G401.6 (cell line): ENCODE data around the gene SEPTIN10.
"Not testable (repeated sequence)": the region's sequence is repeated elsewhere in the genome, so short reads cannot be mapped to it uniquely, and the experiment has no call there.

ENCODE experiments used
- FAIRE-seq: peaks from 2 replicates; lab custom pipeline; 2012; peaks lifted over from hg19 to GRCh38; lab: Jason Lieb, UNC

Gene SEPTIN10

DNA sequence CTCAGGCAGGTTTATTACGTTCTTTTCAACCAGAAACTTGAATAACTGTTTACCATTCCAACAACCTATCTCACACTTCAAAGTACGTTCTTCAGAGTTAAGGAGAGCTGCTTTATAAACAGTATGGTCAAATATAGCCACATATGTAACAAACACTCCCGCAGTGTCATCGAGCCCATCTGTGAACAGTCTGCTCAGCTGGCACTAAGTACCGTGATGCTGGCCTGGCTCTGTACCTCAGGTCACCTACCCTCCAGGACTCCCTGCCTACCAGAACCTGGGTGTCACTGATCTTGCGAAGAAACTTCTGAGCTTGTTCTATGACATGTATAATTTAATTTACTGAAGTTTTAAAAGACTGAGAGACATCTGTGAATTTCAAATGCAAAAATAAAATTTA, 71.4 kb downstream of the SEPTIN10 start:
- FAIRE-seq, result no peak

GRCh38 chr2:109538546-109538945, 75.2 kb downstream of the SEPTIN10 start:
- no peak for FAIRE-seq

DNA sequence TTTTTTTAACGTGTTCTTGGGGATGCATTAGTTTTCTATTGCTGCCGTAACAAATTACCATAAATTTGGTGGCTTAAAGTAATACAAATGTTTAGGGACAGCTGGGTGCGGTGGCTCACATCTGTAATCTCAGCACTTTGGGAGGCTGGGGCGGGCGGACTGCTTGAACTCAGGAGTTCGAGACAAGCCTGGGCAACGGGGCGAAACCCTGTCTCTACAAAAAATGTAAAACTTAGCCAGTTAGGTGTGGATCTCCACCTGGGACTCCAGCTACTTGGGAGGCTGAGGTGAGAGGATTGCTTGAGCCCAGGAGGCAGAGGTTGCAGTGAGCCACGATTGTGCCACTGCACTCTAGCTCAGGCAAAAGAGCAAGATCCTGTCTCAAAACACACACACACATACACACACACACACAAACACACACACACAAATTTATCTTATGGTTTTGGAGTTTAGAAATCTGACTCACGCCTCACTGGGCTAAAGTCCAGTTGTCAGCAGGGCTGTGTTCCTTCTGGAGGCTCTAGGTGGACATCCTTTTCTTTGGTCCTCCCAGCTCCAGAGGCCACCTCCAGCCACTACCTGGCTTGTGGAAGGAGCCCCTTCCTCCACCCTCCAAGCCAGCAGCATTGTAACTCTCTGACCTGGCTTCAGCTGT, 76.1 kb downstream of the SEPTIN10 start:
- FAIRE-seq, result no peak

- FAIRE-seq, result not testable (repeated sequence)
Observed at GRCh38 chr2:109536556-109536955, 77.2 kb downstream of the SEPTIN10 start.

GRCh38 chr2:109535217-109535946, 78.4 kb downstream of the SEPTIN10 start:
- FAIRE-seq, result no peak

- FAIRE-seq, result no peak
Observed at GRCh38 chr2:109533823-109534222, 79.9 kb downstream of the SEPTIN10 start.

- FAIRE-seq, result no peak
Observed at GRCh38 chr2:109532728-109533076, 81.1 kb downstream of the SEPTIN10 start.

DNA sequence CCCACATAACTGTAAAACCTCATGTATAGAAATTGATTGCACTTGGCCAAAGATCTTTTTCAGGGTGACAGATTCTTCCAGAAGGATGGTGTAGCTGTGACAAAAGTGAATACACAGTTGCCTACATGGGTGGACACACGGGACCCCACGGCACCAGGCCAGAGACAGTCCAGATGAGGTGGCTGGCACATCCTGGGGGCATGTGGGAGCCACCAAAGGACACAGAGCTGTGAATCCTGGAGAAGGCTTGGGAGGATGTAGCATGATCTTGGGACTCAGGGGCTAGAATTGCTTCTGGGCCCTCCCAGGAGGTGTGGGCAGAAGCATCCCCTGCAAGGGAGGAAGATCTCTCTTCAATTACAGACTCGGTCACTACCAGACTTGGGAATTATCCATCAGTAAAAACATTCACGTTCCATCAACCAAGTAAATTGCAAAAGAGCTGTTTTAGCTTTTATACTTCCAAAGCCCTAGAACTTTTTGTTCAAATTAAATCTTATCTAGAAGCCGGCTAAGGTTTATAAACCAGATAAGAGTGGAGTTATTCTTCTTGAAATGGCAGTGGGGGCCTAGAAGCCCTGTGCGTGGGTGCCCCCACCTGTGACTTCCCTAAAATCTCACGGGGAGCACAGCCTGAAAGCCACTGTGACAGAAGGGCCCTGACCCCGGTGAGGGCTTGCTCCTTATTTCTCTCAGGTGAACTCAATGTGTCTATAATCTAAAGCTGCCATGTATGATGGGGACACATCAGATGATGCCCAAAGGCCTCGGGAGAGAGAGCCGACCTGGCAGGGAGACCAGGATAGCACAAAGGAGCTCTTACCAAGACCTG, 81.7 kb downstream of the SEPTIN10 start:
- FAIRE-seq, result no peak

- FAIRE-seq, result no peak
Observed at GRCh38 chr2:109531221-109531620, 82.5 kb downstream of the SEPTIN10 start.

GRCh38 chr2:109530712-109531111, 83.1 kb downstream of the SEPTIN10 start:
- FAIRE-seq, result no peak

GRCh38 chr2:109529532-109530449, 84.0 kb downstream of the SEPTIN10 start:
- FAIRE-seq, result no peak

- no peak for FAIRE-seq
Observed at GRCh38 chr2:109528811-109529501, 84.8 kb downstream of the SEPTIN10 start.

DNA sequence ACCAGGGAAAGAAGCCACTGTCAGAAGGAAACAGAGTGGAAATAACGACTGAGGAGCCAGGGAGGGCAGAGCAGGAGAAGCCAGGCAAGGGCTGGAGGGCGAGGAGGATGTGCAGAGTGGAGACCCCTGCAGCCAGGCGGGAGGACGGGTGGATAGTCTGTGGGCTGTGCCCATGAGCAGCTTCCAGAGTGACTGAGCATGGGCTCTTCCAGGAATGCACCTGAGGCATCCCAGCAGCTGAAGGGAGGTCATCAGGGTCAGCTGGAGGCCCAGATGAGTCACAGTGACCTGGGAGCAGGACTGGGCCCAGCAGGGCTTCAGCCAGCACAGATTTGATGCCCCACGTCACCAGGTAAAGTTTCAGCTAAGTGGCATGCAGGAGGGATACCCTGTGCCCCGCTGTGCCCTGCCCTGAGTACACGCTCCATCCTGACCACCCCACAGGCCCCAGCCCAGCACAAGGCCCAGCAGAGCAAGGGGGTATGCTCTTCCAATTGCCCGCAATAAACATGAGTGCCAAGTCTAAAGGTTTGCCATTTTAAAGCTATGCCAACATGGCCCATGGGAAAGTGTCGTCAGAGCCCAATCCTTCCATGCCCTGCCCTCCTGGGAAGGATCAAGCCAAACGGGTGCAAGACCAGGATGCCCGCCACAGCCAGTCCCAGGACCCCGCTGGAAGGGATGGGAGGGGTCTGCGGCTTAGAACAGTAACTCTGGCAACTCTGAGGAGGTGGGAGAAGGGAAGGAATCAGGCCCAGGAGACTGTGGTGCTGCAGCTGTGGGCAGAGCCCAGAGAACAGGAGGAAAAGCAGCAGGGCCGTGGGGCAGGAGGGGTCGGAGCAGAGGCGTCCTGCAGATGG, 85.7 kb downstream of the SEPTIN10 start:
- no peak for FAIRE-seq

- FAIRE-seq, result no peak
Observed at GRCh38 chr2:109527079-109527478, 86.7 kb downstream of the SEPTIN10 start.

DNA sequence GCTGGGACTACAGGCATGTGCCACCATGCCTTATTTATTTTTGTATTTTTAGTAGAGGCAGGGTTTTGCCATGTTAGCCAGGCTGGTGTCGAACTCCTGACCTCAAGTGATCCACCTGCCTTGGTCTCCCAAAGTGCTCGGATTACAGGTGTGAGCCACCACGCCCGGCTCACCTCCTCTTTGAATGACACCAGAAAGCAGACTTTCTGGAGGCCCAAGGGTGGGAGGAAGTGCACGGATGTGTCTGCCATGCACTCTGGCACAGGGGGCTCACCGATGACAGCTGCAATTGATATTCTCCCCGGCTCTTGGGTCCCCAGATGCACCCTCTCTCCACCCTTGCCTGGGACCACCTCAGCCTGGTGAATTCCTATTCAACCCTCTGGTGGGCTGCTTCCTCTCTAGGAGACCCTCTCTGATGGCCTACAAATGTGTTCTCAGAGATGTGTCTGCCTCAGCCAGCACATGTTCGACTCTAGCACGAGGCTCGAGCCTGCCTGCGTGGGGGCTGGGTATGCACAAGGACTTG, 87.3 kb downstream of the SEPTIN10 start:
- no peak for FAIRE-seq

DNA sequence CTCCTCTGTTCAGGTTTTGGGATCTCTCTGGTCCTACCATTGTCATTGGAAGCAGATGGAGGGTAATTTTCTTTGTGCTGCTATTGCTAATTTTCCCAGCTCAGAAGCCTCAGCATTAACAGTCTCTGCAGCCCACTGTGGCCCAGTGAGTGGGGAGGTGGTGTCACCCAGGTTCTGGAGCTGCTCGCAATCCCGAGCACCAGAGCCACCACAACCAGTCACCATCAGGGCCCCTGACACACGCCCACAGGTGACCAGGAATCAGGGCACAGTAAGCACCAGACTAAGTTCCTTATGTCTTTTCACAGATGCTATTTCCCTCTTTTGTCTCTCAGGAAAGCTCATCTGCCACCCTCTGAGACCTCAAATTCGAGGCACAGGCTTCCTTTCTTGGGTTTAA, 87.9 kb downstream of the SEPTIN10 start:
- no peak for FAIRE-seq

GRCh38 chr2:109523536-109524361, 90.0 kb downstream of the SEPTIN10 start:
- FAIRE-seq, result no peak

DNA sequence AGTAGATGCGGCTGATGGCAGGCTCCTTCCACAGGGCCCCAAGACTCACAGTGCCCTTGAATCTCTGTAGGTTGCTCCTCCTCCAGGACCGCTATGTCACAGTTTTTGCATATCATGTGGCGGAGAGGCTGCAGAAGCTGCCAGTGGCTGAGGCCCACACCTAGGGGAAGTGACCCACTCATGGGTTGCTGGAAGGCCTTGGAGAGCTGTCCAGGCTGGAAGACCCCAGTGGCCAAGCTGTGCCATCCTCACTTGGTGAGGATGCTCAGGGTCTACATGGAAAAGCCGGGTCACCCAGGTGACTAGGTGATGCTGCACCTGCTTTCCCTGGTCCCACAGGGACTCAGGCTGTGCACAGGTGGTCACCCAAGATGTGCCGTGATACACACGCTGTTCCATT, 90.6 kb downstream of the SEPTIN10 start:
- FAIRE-seq, result no peak

DNA sequence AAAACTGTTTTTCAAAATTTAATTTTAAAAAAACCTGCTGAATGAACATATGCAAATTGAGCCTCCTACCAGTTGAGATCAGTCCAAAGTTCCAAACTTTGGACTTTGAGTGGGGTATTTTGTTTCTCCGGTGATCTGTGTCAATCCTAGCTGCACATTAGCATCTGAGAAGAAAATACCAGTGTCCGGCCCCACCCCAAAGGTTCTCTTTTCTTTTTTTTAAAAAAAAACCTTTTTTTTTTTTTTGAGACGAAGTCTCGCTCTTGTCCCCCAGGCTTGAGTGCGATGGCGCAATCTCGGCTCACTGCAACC, 91.7 kb downstream of the SEPTIN10 start:
- no peak for FAIRE-seq
